T-helper 17 cell (primary cell): ENCODE data around the gene RAI1. TPM values are rescaled to one million over a fixed set of nuclear protein-coding genes. Genes with fewer than 3 reads are reported as not detected.
A peak's percentile ranks its signal among the peaks of the same experiment; 100 is the strongest.

Experiments
- ATAC-seq: fragments of 150-1000 bp; cut with Tn5 transposase; 2 replicates; pipeline ENCODE4 v1.10.0; 2021; ENCODE audit warnings: mild to moderate bottlenecking, moderate library complexity
- DNase-seq, 3 donors: peaks; one replicate each; pipeline versions ENCODE4 v3.0.0 to v3.0.0-alpha.2; 2020 to 2021
- H3K9me3 ChIP-seq: one replicate; pipeline ENCODE4 v1.7.0; 2013; ENCODE audit warnings: low read length, mild to moderate bottlenecking; ENCODE audit not compliant: control insufficient read depth, poor library complexity, severe bottlenecking
- H3K27ac Mint-ChIP-seq: one replicate; pipeline ENCODE4 v1.8.0; 2022; ENCODE audit warnings: mild to moderate bottlenecking, moderate library complexity, mixed read lengths
- H3K27me3 Mint-ChIP-seq: one replicate; pipeline ENCODE4 v1.8.0; 2022; ENCODE audit warnings: mixed read lengths
- H3K36me3 Mint-ChIP-seq: one replicate; pipeline ENCODE4 v1.8.0; 2022; ENCODE audit warnings: low read depth, mixed read lengths
- H3K4me1 Mint-ChIP-seq: one replicate; pipeline ENCODE4 v1.8.0; 2022; ENCODE audit warnings: mild to moderate bottlenecking, mixed read lengths
- H3K4me3 Mint-ChIP-seq: one replicate; pipeline ENCODE4 v1.8.0; 2022; ENCODE audit warnings: mild to moderate bottlenecking, moderate library complexity, mixed read lengths
- total RNA-seq, 4 donors: library from RNA in 2 of 4; stranded (reverse) in 2 of 4; gene quantifications; one replicate each; pipeline ENCODE4 v1.2.3 and lab custom pipeline; 2022 to 2026

The RAI1 gene
- total RNA-seq, 2 donors from 2014 or later = 18.4 to 18.6 TPM

DNA sequence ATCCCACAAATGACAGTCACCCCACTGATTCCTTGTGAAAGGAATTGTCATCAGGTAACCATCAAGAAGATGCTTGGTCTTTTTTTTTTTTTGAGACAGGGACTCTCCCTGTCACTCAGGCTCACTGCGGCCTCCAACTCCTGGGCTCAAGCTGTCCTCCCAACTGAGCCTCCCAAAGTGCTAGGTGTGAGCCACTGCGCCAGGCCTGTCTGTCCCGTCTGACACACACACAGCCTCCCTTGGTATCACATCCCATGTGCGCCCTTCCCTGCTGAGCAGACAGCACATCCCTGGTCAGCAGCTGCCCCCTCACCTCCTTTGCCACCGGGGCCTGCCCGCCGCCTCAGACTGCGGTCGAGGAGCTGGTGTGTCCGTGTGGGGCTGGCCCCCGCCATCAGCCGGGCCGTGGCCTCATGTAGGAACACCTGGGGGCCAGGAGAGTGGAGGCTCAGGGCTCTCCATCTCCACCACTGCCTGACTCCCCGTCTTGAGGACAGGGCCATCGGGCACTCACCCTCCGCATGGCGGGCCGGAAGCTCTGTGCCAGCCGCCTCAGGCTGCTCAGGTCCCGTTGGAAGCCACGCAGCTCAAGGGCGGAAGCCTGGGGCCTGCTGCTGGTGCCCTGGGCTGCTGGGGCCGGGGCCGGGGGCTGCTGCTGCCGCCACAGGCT is 131.9 kb downstream of the RAI1 start:
- ATAC-seq (no peak), DNase-seq (no peak)
- Mint-ChIP-seq H3K4me3 (peak overlapping the region; percentile 3), H3K4me1 (peaks cover 5% of the 10 kb centered on the region), H3K27ac (peak overlapping the region; percentile 8), H3K27me3 (no peaks in the 10 kb centered on the region), H3K36me3 (peaks cover 3% of the 10 kb centered on the region)
- H3K9me3 ChIP-seq = no peaks in the 10 kb centered on the region

DNA sequence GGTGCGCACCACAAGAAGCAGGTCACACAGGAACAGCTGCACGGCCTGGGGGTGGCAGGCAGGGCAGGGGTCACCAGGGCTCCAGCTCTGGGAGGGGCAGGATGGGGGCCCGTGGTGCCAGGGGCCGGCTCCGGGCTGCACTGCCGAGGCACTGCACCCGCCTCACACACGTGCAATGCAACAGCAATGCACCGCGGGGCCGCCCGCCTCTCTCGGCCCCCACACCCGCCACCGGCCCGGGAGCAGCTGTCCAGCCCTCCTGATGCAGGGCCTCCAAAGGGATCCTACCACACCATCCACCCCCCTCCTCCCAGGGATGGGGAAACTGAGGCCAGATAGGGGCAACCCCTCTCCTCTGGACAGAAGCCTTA is 132.5 kb downstream of the RAI1 start:
- ATAC-seq = no peak
- Mint-ChIP-seq H3K4me3 (no peak overlapping the region), H3K27me3 (no peaks in the 10 kb centered on the region), H3K27ac (no peak overlapping the region), H3K4me1 (peaks cover 4% of the 10 kb centered on the region), H3K36me3 (peaks cover 3% of the 10 kb centered on the region)
- DNase-seq = no peak
- no peaks in the 10 kb centered on the region for H3K9me3 ChIP-seq

DNA sequence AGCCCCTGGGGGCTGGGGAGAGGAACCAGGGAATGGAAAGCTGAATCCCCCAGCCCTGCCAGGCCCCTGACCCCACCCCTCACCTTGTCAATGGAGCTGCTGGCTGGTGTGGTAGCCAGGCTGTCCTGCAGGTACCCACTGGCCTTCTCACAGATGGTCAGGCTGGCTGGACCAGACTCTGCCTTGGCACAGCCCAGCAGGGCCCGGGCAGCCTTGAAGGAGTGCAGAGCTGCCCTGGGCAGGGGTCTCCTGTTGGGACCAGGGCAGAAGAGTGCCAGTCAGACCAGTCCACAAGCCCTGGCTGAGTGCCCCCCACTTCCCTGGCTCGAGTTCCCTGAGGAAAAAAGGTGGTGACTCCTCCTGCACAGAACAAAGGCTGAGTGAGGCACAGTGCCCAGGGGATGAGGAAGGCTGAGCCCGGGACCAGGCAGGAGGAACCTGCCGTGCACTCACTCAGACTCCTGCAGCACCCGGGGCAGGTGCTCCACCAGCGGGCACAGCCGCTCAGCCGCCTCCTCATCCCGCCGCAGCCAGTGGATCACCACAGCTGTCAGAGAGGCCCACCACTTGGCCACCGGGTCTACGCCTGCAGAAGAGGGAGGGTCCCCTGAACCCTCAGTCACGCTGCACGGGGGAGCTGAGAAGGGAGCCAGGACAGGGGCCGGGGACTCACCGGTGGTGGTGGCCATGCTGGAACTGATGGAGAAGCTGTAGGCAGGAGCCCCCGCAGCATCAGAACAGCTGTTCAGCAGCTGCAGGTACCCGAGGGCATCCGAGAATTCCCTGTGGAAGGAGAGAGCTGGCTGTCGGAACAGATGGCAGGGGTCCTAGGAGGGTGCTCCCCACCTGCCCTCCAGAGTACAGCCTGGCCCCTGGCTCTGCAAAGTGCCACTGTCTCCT is 133.2 kb downstream of the RAI1 start:
- Mint-ChIP-seq H3K27me3 (no peaks in the 10 kb centered on the region), H3K4me3 (peak overlapping the region; percentile 25), H3K27ac (no peak overlapping the region), H3K4me1 (peaks cover 7% of the 10 kb centered on the region), H3K36me3 (peaks cover 4% of the 10 kb centered on the region)
- no peak for DNase-seq
- no peak for ATAC-seq
- H3K9me3 ChIP-seq = no peaks in the 10 kb centered on the region

DNA sequence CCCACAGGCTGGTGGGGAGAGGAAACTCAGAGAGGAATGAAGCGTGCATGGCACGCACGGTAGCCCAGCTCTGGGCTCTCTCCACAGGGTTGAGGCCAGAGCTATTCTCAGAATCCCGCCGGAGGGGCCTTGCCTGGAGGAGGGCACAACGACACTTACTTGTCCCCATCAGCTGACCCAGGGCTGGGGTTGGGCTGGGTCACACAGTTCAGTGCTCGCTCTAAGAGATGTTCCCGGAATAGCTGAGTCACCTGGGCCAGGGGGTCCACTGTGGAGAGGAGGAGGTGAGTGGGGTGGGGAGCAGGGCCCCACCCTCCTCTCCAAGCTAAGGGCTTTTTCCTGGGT is 133.8 kb downstream of the RAI1 start:
- DNase-seq (no peak), ATAC-seq (no peak)
- H3K27ac Mint-ChIP-seq = no peak overlapping the region
- H3K27me3 Mint-ChIP-seq = no peaks in the 10 kb centered on the region
- peak overlapping the region; percentile 25 for H3K4me3 Mint-ChIP-seq
- H3K36me3 Mint-ChIP-seq = peaks cover 4% of the 10 kb centered on the region
- no peaks in the 10 kb centered on the region for H3K9me3 ChIP-seq
- peaks cover 13% of the 10 kb centered on the region for H3K4me1 Mint-ChIP-seq

DNA sequence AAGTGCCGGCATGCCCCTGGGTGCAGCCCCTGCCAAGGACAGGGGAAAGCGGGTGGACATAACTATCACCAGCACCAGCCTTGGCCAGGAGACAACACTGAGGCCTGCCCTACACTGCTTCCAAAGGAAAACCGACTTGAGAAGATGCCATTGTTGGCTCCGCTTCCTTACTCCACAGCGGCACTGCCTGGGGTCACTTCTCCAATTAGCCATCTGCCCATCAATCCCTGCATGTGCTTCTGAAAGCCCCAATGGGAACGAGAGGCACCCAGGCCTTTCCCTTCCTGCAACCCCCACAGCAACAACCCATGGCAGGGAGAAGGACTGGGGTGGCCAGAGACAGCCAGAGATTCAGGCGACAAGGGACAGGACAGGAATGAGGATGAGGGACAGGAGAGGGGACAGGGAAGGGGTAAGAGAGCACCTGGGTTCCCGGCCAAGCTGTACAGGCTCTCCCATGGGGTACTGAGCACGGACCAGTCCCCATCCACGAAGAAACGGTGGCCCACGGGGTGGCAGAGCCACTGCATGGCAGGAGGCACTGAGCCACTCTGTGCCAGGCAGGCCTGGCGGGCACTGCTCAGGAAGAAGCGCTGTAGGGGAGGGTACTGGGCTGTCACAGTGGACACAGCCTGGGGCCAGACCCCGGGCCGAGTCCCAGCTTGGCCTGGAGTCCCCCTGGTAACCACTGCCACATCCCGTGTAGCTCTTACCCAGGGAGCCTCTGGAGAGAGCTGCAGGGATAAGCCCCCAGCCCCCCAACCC is 134.4 kb downstream of the RAI1 start:
- H3K36me3 Mint-ChIP-seq = peaks cover 4% of the 10 kb centered on the region
- H3K27ac Mint-ChIP-seq = peak overlapping the region; percentile 8
- DNase-seq = no peak
- no peak for ATAC-seq
- no peak overlapping the region for H3K4me3 Mint-ChIP-seq
- no peaks in the 10 kb centered on the region for H3K9me3 ChIP-seq
- peaks cover 17% of the 10 kb centered on the region for H3K4me1 Mint-ChIP-seq
- no peaks in the 10 kb centered on the region for H3K27me3 Mint-ChIP-seq

DNA sequence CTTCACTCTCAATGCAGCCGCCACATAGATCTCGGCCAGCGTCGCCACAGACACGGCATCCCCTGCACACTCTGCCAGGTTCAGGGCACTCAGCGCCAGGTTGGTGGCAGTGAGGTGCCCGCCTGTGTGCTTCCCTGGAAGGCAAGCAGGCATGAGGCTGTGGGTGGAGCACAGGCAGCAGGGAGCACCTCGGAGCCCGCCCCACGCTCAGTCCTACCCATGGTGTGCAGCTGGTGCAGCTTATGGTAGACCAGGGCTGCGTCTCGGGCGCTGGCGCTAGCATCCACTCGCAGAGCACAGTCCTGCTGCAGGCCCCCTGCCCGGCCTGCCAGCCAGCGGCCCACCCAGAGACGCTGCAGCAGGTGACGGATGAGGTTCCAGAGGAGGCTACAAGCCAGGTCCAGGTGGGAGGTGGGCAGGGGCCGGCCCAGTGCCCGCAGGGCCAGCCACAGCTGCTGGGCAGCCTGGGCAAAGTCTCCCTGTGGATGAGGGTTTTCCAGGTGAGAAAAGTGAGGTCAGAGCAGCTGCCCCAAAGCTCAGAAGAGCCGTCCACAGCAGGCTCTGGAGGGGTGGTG is 135.1 kb downstream of the RAI1 start:
- Mint-ChIP-seq H3K27me3 (no peaks in the 10 kb centered on the region), H3K27ac (no peak overlapping the region)

DNA sequence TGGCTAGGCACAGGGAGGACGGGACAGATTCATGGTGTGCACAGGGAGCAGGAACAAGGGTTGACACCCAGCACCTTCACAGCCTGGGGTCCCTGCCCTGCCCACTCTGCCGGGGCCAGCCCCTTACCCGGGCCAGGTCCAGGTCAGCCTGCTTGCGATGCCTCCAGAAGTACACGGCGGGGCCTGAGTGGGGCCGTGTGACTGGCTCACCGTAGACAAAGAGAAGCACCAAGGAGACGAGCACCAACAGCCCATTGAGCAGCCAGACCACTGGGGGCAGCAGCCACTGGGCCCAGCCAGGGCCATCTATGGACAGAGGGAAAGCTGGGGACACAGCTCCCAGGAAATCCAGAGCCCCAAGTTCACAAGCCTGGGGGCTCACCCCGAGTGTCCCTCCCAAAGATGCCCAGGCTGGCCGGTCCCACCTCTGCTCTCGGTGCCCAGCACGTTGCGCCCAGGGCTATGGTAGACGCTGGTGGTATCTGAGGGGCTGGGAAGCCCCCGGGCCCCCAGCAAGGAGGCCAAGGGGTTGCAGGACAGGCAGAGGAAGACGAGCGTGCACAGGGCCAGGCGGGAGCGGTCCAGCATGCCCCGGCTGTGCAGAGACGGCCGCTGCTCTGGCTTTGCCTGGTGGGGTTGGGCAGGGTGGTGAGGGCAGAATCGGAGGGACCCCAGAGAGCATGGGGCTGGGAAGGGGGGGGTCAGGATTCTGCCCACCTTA is 135.7 kb downstream of the RAI1 start:
- H3K9me3 ChIP-seq = no peaks in the 10 kb centered on the region
- H3K27ac Mint-ChIP-seq = peak overlapping the region; percentile 61
- ATAC-seq (no peak), DNase-seq (no peak)
- H3K4me3 Mint-ChIP-seq = no peak overlapping the region
- no peaks in the 10 kb centered on the region for H3K27me3 Mint-ChIP-seq
- peaks cover 19% of the 10 kb centered on the region for H3K4me1 Mint-ChIP-seq
- H3K36me3 Mint-ChIP-seq = peaks cover 4% of the 10 kb centered on the region

More for the DNA sequence above, 135.1 kb downstream of the RAI1 start:
- no peak for ATAC-seq
- Mint-ChIP-seq H3K4me3 (peak overlapping the region; percentile 56), H3K4me1 (peaks cover 20% of the 10 kb centered on the region), H3K36me3 (peaks cover 4% of the 10 kb centered on the region)
- no peak for DNase-seq
- H3K9me3 ChIP-seq = no peaks in the 10 kb centered on the region

DNA sequence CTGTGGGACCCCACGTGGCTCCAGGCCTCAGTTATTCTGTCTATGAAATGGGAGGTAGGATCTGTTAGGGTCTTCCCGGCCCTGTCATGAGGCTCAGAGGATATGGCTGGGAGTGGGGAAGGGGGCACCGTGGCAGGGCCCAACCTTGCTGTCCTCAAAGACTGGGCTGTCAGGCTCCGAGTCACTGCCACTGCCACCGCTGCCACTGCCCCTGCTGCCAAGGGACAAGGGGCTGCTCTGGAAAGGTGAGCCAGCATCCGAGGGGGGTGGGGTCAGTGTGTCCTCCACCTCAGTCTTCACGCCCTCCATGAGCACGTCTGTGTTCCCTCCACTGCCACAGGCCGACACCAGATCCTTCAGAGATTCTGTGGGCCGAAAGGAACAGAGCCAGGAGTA is 136.3 kb downstream of the RAI1 start:
- H3K4me1 Mint-ChIP-seq = peaks cover 21% of the 10 kb centered on the region

DNA sequence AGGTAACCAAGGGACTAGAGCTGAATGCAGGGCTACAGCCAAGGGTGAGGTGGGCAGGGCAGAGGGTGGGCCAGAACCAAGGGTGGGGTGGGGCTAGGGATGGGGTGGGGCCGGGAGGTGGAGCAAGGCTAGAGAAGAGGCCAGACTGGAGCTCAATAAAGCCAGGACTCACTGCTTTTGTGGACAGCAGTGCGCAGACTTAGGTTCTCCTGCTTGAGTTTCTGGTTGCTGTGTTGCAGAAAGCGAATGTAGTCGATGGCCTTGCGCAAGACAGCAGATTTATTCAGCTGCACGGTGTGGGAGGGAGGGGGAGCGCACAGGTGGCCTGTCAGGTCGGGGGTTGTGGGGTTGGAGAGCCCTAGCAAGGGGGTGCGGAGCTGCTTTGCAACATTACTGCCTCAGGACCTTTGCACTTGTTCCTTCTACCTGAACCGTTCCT is 136.8 kb downstream of the RAI1 start:
- Mint-ChIP-seq H3K4me3 (peak overlapping the region; percentile 77), H3K27me3 (no peaks in the 10 kb centered on the region), H3K4me1 (peaks cover 26% of the 10 kb centered on the region), H3K36me3 (peaks cover 4% of the 10 kb centered on the region), H3K27ac (peak overlapping the region; percentile 61)
- no peak for ATAC-seq
- H3K9me3 ChIP-seq = no peaks in the 10 kb centered on the region
- no peak for DNase-seq

More for the DNA sequence above, 136.3 kb downstream of the RAI1 start:
- Mint-ChIP-seq H3K36me3 (peaks cover 4% of the 10 kb centered on the region), H3K27me3 (no peaks in the 10 kb centered on the region), H3K27ac (peak overlapping the region; percentile 61), H3K4me3 (no peak overlapping the region)
- H3K9me3 ChIP-seq = no peaks in the 10 kb centered on the region
- DNase-seq (no peak), ATAC-seq (no peak)

DNA sequence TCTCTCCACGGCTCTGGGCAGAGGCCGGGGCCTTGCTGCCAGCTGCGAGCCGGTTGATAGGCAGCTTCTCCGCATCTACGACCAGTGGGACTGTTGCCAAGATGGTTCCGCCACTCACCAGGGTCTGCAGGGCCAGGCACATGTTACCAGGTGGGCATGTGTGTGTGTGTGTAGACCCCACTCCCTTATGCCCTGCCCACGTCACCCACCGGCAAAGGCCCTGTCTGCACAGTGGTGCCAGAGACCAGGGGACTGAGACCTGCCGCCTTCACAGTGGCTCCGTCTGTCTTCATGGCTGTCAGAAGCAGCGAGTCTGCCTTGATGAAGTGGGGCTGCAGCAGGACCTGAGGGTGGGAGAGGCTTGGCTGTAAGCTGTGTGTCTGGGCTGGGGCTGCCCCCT is 137.9 kb downstream of the RAI1 start:
- no peaks in the 10 kb centered on the region for H3K27me3 Mint-ChIP-seq
- no peaks in the 10 kb centered on the region for H3K9me3 ChIP-seq
- H3K36me3 Mint-ChIP-seq = peaks cover 4% of the 10 kb centered on the region
- DNase-seq (no peak), ATAC-seq (no peak)
- peaks cover 30% of the 10 kb centered on the region for H3K4me1 Mint-ChIP-seq
- peak overlapping the region; percentile 89 for H3K27ac Mint-ChIP-seq
- peak overlapping the region; percentile 15 for H3K4me3 Mint-ChIP-seq

DNA sequence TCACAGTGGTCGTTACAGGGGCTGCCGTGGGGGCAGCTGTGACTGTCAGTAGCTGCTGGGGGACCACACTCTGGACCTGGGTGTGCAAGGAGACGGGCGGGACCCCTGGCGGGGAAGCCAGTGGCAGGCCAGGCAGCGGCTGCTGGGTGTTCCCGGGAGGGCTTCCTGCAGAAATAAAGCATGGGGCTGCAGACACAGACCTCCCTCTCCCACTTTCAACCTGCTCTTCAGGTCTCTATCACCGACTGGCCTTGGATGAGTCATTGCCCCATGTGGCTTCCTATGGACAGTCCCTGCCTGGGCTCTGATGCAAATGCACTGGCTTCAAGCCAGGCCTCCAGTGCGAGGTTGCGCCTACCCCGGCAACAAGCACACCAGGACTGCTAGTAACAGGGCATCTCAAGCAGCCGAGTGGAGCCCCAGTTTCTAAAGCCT is 138.3 kb downstream of the RAI1 start:
- Mint-ChIP-seq H3K36me3 (peaks cover 4% of the 10 kb centered on the region), H3K27ac (peak overlapping the region; percentile 89), H3K4me1 (peaks cover 34% of the 10 kb centered on the region), H3K27me3 (no peaks in the 10 kb centered on the region), H3K4me3 (peak overlapping the region; percentile 60)
- H3K9me3 ChIP-seq = no peaks in the 10 kb centered on the region
- ATAC-seq (peak; percentile 37), DNase-seq (peak in 2 of 3 donors; percentile 42 to 51)

DNA sequence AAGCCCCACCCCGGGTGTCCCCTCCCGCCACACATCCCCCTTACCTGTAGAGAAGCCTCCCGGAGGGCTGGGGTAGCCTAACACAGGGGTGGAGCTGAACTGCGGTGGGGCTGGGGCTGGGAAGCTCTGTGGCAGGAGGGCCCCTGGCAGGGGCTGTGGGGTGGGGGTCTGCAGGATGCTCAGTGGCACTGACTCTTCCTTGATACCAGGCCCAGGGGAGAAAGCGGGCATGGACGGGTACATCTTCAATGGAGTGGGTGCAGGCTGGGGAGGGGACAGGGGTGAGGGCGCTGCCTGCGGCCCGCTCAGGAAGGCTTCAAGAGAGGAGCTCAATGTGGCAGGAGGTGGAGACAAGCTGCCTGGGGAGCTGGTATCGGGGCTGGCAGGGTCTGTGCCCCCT is 138.8 kb downstream of the RAI1 start:
- Mint-ChIP-seq H3K4me3 (peak overlapping the region; percentile 60), H3K27me3 (no peaks in the 10 kb centered on the region), H3K4me1 (peaks cover 39% of the 10 kb centered on the region), H3K36me3 (peaks cover 4% of the 10 kb centered on the region), H3K27ac (peak overlapping the region; percentile 89)
- H3K9me3 ChIP-seq = no peaks in the 10 kb centered on the region
- no peak for ATAC-seq
- no peak for DNase-seq
